Measurements from ENCODE around the gene WNT6. TPM values are rescaled to one million over a fixed set of nuclear protein-coding genes. Genes with fewer than 3 reads are reported as not detected.

Gene WNT6
- total RNA-seq, 1 experiment from 2014 or later: not detected

DNA sequence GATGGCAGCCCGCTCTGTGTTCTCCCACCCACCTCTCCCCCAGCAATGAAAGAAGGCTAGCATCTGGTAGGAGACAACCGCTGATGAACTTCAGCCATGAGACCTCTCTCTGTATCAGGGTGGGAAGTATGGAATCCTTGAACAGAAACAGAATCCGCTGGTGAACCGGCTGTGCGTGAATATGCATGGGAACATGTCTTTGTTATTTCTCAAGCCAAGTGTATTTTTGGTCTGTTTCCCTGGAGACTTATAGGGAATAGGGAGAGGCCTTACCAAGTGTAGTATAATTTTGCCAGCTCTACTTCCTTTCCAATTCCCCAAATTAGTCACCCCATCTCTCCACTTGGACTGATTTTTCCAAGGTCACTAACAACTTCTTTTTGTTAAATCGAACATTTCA lies 51.1 kb downstream of the WNT6 start:
- peaks cover 14% of the 10 kb centered on the region for H3K27me3 Mint-ChIP-seq (ENCODE audit: insufficient read depth, unreplicated experiment)
- no peak for DNase-seq (ENCODE audit: unreplicated experiment)
- CTCF ChIA-PET: interaction anchor here (0.6 to 2.4 kb wide), 3 partner anchors 12 to 99 kb away, joined by 3 to 16 read pairs (median 12); no protein-coding TSS in a partner anchor
- POLR2A ChIA-PET: no interaction called here
- H3K36me3 Mint-ChIP-seq (ENCODE audit: insufficient read depth, unreplicated experiment): no peaks in the 10 kb centered on the region
- BruUV-seq (replicated peaks): no TSS peak
- H3K9me3 Mint-ChIP-seq (ENCODE audit: unreplicated experiment): no peaks in the 10 kb centered on the region
- no peak overlapping the region for H3K4me3 Mint-ChIP-seq (ENCODE audit: unreplicated experiment)
- H3K27ac Mint-ChIP-seq (ENCODE audit: low read depth, unreplicated experiment): no peak overlapping the region
- TF ChIP-seq, protein P1, sequence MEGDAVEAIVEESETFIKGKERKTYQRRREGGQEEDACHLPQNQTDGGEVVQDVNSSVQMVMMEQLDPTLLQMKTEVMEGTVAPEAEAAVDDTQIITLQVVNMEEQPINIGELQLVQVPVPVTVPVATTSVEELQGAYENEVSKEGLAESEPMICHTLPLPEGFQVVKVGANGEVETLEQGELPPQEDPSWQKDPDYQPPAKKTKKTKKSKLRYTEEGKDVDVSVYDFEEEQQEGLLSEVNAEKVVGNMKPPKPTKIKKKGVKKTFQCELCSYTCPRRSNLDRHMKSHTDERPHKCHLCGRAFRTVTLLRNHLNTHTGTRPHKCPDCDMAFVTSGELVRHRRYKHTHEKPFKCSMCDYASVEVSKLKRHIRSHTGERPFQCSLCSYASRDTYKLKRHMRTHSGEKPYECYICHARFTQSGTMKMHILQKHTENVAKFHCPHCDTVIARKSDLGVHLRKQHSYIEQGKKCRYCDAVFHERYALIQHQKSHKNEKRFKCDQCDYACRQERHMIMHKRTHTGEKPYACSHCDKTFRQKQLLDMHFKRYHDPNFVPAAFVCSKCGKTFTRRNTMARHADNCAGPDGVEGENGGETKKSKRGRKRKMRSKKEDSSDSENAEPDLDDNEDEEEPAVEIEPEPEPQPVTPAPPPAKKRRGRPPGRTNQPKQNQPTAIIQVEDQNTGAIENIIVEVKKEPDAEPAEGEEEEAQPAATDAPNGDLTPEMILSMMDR (IDR thresholded peaks at IDR 0.05; ENCODE audit: unreplicated experiment): no peak
- intact Hi-C loops (cut with micrococcal nuclease): no loop called here
- peaks cover 6% of the 10 kb centered on the region for H3K4me1 Mint-ChIP-seq (ENCODE audit: insufficient read depth, unreplicated experiment)

- no peak for DNase-seq (ENCODE audit: unreplicated experiment)
- no peaks in the 10 kb centered on the region for H3K9me3 Mint-ChIP-seq (ENCODE audit: unreplicated experiment)
- H3K27ac Mint-ChIP-seq (ENCODE audit: low read depth, unreplicated experiment): no peak overlapping the region
- TF ChIP-seq, protein P1 (IDR thresholded peaks at IDR 0.05; ENCODE audit: unreplicated experiment): no peak
- intact Hi-C loops (cut with micrococcal nuclease): no loop called here
- no peaks in the 10 kb centered on the region for H3K4me1 Mint-ChIP-seq (ENCODE audit: insufficient read depth, unreplicated experiment)
- H3K36me3 Mint-ChIP-seq (ENCODE audit: insufficient read depth, unreplicated experiment): no peaks in the 10 kb centered on the region
- H3K4me3 Mint-ChIP-seq (ENCODE audit: unreplicated experiment): no peak overlapping the region
- H3K27me3 Mint-ChIP-seq (ENCODE audit: insufficient read depth, unreplicated experiment): peaks cover 67% of the 10 kb centered on the region
- CTCF ChIA-PET: interaction anchor here (0.6 kb wide), 2 partner anchors 15 to 358 kb away, joined by 3 to 4 read pairs; no protein-coding TSS in a partner anchor
- no TSS peak for BruUV-seq (replicated peaks)
- POLR2A ChIA-PET: no interaction called here
Observed at GRCh38 chr2:218920504-218920903, 60.9 kb downstream of the WNT6 start.

Small RNA genes within 50 kb of the gene (microRNA-seq; reads per million reads assigned to microRNA genes)
- not detected for gene MIR9500

Other genes with a start within 250 kb of the WNT6 start
- gene ZNF142, start 200.2 kb upstream of the WNT6 start, total RNA-seq (2022): 33.7 and 37.8 TPM in 2 replicates
- gene BCS1L, start 200.1 kb upstream of the WNT6 start, total RNA-seq (2022): 71.1 and 96.0 TPM in 2 replicates
- 58.9 and 60.8 TPM in 2 replicates for gene RNF25, start 187.8 kb upstream of the WNT6 start, total RNA-seq (2022)
- gene STK36, start 187.7 kb upstream of the WNT6 start, total RNA-seq (2022): 20.7 and 35.1 TPM in 2 replicates
- gene TTLL4, start 149.0 kb upstream of the WNT6 start, total RNA-seq (2022): 33.6 and 38.2 TPM in 2 replicates
- gene CYP27A1, start 77.7 kb upstream of the WNT6 start, total RNA-seq (2022): 0.12 TPM in 1 of 2 replicates, not detected in the other
- not detected in 2 replicates for gene PRKAG3, start 28.0 kb upstream of the WNT6 start, total RNA-seq (2022)
- 0.44 TPM in 1 of 2 replicates, not detected in the other for gene WNT10A, start 21.0 kb downstream of the WNT6 start, total RNA-seq (2022)
- not detected in 2 replicates for gene CDK5R2, start 99.9 kb downstream of the WNT6 start, total RNA-seq (2022)
- gene FEV, start 125.4 kb downstream of the WNT6 start, total RNA-seq (2022): not detected in 2 replicates
- not detected in 2 replicates for gene CRYBA2, start 133.6 kb downstream of the WNT6 start, total RNA-seq (2022)
- gene CFAP65, start 181.7 kb downstream of the WNT6 start, total RNA-seq (2022): not detected in 2 replicates
- gene IHH, start 201.1 kb downstream of the WNT6 start, total RNA-seq (2022): not detected in 2 replicates